OCI-LY3 (cell line): ENCODE data around the gene TNFAIP2.
A peak's percentile ranks its signal among the peaks of the same experiment; 100 is the strongest.

Experiments
- H2AFZ ChIP-seq: fragments of 200-600, 300-600 bp; shearing (Covaris generic); 2 replicates; pipeline ENCODE4 v1.6.0; 2014; ENCODE audit warnings: antibody characterized with exemption, low read depth, low read length
- H3K27ac ChIP-seq: fragments of 200-600, 300-600 bp; sonication (generic); 2 replicates; pipeline ENCODE4 v1.5.1; 2014; ENCODE audit warnings: mild to moderate bottlenecking, low read length, moderate library complexity, mixed read lengths
- H3K27me3 ChIP-seq: fragments of 200-600, 300-600 bp; sonication (generic); 2 replicates; pipeline ENCODE4 v1.6.1; 2014; ENCODE audit warnings: low read depth, low read length, mixed read lengths
- H3K36me3 ChIP-seq: fragments of 200-600, 300-600 bp; sonication (generic); replicated peaks from 2 replicates; pipeline ENCODE3; 2014; ENCODE audit warnings: low read depth, low read length, mixed read lengths
- H3K4me1 ChIP-seq: fragments of 300-600, 200-600 bp; sonication (generic); 2 replicates; pipeline ENCODE4 v1.6.1; 2014; ENCODE audit warnings: low read length, mixed read lengths
- H3K4me2 ChIP-seq: fragments of 200-600, 300-600 bp; sonication (generic); 2 replicates; pipeline ENCODE4 v1.6.1; 2014; ENCODE audit warnings: low read length, mixed read lengths
- H3K4me3 ChIP-seq: fragments of 300-600, 200-600 bp; sonication (generic); 2 replicates; pipeline ENCODE4 v1.5.1; 2014; ENCODE audit warnings: antibody characterized with exemption, mild to moderate bottlenecking, low read length, moderate library complexity
- H3K79me2 ChIP-seq: fragments of 300-600, 200-600 bp; shearing (Covaris generic); 2 replicates; pipeline ENCODE4 v1.6.1; 2014; ENCODE audit warnings: mild to moderate bottlenecking, low read length, mixed read lengths
- H3K9ac ChIP-seq: fragments of 300-600, 200-600 bp; shearing (Covaris generic); 2 replicates; pipeline ENCODE4 v1.6.0; 2014; ENCODE audit warnings: mild to moderate bottlenecking, low read length, moderate library complexity
- H3K9me3 ChIP-seq: fragments of 200-600, 300-600 bp; shearing (Covaris generic); 2 replicates; pipeline ENCODE4 v1.6.1; 2014; ENCODE audit warnings: low read length, mixed read lengths; ENCODE audit not compliant: insufficient read depth
- H4K20me1 ChIP-seq: fragments of 200-600, 300-600 bp; sonication (generic); 2 replicates; pipeline ENCODE4 v1.6.1; 2016; ENCODE audit warnings: low read length, mixed read lengths; ENCODE audit not compliant: insufficient read depth
- CTCF ChIP-seq: fragments of 200-600, 300-600 bp; sonication (generic); IDR thresholded peaks from 2 replicates; pipeline ENCODE4 v1.5.1; 2014; ENCODE audit warnings: antibody characterized with exemption, low read length, low read depth
- EZH2phosphoT487 ChIP-seq: fragments of 200-600 bp; shearing (Covaris generic); IDR thresholded peaks from 2 replicates; pipeline ENCODE4 v1.6.1; 2018; ENCODE audit warnings: antibody characterized with exemption, mixed run types, low read depth

Gene TNFAIP2

GRCh38 chr14:103141117-103141796, 18.0 kb downstream of the TNFAIP2 start:
- Histone ChIP-seq H3K9me3 (no peaks in the 10 kb centered on the region), H3K27me3 (peaks cover 22% of the 10 kb centered on the region), H3K4me3 (peak overlapping the region; percentile 62), H4K20me1 (no peaks in the 10 kb centered on the region), H3K9ac (peak overlapping the region; percentile 31; the same call in 1 of the 2 replicates), H3K4me2 (peak overlapping the region; percentile 77), H3K36me3 (no peaks in the 10 kb centered on the region), H3K4me1 (peaks cover 17% of the 10 kb centered on the region), H2AFZ (no peak overlapping the region), H3K27ac (peak overlapping the region; percentile 26; the same call in 1 of the 2 replicates), H3K79me2 (no peaks in the 10 kb centered on the region)
- no peak for TF ChIP-seq EZH2phosphoT487
- TF ChIP-seq CTCF, result peak; percentile 96

- no peak overlapping the region for H3K9ac ChIP-seq
- no peaks in the 10 kb centered on the region for H3K9me3 ChIP-seq
- peaks cover 17% of the 10 kb centered on the region for H3K4me1 ChIP-seq
- no peaks in the 10 kb centered on the region for H3K36me3 ChIP-seq
- no peaks in the 10 kb centered on the region for H4K20me1 ChIP-seq
- no peaks in the 10 kb centered on the region for H3K79me2 ChIP-seq
- peaks cover 22% of the 10 kb centered on the region for H3K27me3 ChIP-seq
- H3K4me3 ChIP-seq, result no peak overlapping the region
- H3K27ac ChIP-seq, result no peak overlapping the region
- TF ChIP-seq EZH2phosphoT487 (no peak), CTCF (no peak)
- H3K4me2 ChIP-seq, result no peak overlapping the region
- no peak overlapping the region for H2AFZ ChIP-seq
These were observed 18.8 kb downstream of the TNFAIP2 start for GRCh38 chr14:103142026-103142425.

GRCh38 chr14:103142721-103143302, 19.6 kb downstream of the TNFAIP2 start:
- Histone ChIP-seq H3K27ac (no peak overlapping the region), H3K27me3 (peaks cover 22% of the 10 kb centered on the region), H3K79me2 (no peaks in the 10 kb centered on the region), H3K4me3 (no peak overlapping the region), H2AFZ (peak overlapping the region; percentile 41; the same call in 1 of the 2 replicates), H3K4me2 (no peak overlapping the region), H4K20me1 (no peaks in the 10 kb centered on the region), H3K4me1 (peaks cover 17% of the 10 kb centered on the region), H3K9me3 (no peaks in the 10 kb centered on the region), H3K9ac (no peak overlapping the region), H3K36me3 (no peaks in the 10 kb centered on the region)
- no peak for TF ChIP-seq CTCF
- no peak for TF ChIP-seq EZH2phosphoT487

GRCh38 chr14:103143506-103143905, 20.2 kb downstream of the TNFAIP2 start:
- Histone ChIP-seq H3K4me2 (no peak overlapping the region), H3K27ac (no peak overlapping the region), H4K20me1 (no peaks in the 10 kb centered on the region)

More at GRCh38 chr14:103143506-103143905, 20.2 kb downstream of the TNFAIP2 start:
- Histone ChIP-seq H2AFZ (no peak overlapping the region), H3K79me2 (no peaks in the 10 kb centered on the region), H3K36me3 (no peaks in the 10 kb centered on the region), H3K9ac (no peak overlapping the region), H3K4me3 (no peak overlapping the region), H3K9me3 (no peaks in the 10 kb centered on the region), H3K4me1 (peaks cover 17% of the 10 kb centered on the region), H3K27me3 (peaks cover 22% of the 10 kb centered on the region)
- TF ChIP-seq CTCF (no peak), EZH2phosphoT487 (no peak)
